ENCODE measurements around the gene HADHB.

DNA sequence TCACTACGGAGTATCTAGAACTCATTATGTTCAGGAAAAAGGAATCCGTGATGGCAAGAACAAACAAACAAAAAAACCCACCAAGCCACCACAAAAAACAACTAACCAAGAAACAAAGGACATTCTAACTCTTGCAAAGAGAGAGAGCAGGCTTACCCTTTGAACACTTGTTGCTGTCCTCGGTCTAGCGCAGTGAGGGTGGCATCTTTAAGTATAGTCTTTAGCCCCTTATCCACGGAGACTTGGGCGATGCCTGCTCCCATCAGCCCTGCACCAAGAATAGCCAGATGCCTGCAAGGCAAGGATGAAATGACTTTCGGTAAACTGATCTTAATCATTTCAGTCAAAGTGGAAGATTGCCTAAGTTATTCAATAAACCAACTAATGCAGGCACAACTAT lies 40.8 kb upstream of the HADHB start:
- TF ChIP-seq GATA3 (IDR thresholded peaks at IDR 0.05; ENCODE audit: low read depth, low read length) (no peak), GATA2 (IDR thresholded peaks at IDR 0.05; ENCODE audit: low read depth, low read length) (no peak)
